ENCODE data around the gene IP6K2. TPM values are rescaled to one million over a fixed set of nuclear protein-coding genes. Genes with fewer than 3 reads are reported as not detected.
"Not testable (repeated sequence)": the region's sequence is repeated elsewhere in the genome, so short reads cannot be mapped to it uniquely, and the experiment has no call there.

Gene IP6K2
- total RNA-seq, 1 donor from 2014 or later: 58.4 TPM

DNA sequence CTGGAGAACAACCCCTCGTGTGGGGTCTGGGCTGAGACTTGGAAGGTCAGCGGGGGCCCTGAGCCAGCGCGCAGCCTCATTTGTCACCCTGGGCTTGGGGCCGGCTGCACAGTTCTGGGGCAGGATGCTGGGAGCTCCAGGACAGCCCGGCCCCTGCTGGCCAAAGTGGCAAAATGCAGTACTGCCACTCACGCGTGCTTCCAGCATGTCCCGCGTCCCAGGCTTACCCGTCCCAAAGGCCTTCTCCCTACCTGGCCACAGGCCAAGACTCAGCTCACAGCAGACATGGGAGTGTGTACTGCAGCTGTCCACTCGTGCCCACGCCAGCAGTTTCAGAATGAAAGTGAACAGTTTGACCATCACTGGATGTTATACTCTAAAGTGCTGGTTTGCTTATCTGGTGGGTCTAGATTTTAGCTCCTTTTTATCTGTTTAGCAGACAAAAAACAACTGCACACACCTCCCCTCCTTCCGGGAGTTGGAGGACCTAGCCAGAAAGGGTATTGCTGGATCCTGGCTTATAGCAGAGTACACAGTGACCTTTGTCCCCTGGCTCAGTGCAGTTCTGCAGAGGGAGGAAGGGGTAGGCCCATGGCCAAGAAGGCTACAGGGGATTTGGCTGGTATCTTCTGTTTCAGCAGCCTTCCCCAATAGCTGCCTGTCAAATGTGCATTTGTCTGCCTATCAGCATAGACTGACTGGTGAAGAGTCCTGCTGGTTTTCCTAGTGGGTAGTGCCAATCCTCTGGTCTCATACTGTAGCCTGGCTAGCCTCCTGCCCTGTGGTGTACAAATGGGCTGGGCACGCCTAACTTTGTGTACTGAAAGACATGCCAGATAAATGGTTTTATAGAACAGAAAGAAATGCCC is 23.2 kb upstream of the IP6K2 start:
- intact Hi-C loops (cut with micrococcal nuclease): no loop called here
- no peaks in the 10 kb centered on the region for H3K4me1 Mint-ChIP-seq
- H3K27me3 Mint-ChIP-seq: no peaks in the 10 kb centered on the region
- H3K9me3 Mint-ChIP-seq: no peaks in the 10 kb centered on the region
- DNase-seq: peak; percentile 86
- no peaks in the 10 kb centered on the region for H3K36me3 Mint-ChIP-seq (ENCODE audit: low read depth)
- H3K4me3 Mint-ChIP-seq: no peak overlapping the region
- H3K27ac Mint-ChIP-seq: peak overlapping the region; percentile 45

DNA sequence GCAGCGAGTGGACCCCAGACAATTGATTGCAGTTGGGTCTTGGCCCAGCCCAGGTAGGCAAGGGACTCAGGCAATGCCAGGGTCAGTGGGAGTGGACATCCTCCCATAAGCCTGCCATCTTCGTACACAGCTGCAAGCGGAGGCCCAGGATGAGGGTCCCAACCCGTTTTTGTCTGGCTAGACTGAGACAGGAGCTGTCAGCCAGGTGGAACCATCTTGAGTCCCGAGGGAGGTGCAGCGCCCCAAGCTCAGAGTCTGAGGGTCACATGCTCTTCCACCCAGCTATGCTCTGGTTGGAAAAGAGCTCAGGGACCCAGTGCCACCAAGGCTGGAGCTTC is 22.6 kb upstream of the IP6K2 start:
- Mint-ChIP-seq H3K27me3 (no peaks in the 10 kb centered on the region), H3K4me1 (no peaks in the 10 kb centered on the region), H3K4me3 (no peak overlapping the region), H3K9me3 (no peaks in the 10 kb centered on the region), H3K27ac (no peak overlapping the region), H3K36me3 (ENCODE audit: low read depth) (no peaks in the 10 kb centered on the region)
- intact Hi-C loops (cut with micrococcal nuclease): no loop called here
- no peak for DNase-seq

DNA sequence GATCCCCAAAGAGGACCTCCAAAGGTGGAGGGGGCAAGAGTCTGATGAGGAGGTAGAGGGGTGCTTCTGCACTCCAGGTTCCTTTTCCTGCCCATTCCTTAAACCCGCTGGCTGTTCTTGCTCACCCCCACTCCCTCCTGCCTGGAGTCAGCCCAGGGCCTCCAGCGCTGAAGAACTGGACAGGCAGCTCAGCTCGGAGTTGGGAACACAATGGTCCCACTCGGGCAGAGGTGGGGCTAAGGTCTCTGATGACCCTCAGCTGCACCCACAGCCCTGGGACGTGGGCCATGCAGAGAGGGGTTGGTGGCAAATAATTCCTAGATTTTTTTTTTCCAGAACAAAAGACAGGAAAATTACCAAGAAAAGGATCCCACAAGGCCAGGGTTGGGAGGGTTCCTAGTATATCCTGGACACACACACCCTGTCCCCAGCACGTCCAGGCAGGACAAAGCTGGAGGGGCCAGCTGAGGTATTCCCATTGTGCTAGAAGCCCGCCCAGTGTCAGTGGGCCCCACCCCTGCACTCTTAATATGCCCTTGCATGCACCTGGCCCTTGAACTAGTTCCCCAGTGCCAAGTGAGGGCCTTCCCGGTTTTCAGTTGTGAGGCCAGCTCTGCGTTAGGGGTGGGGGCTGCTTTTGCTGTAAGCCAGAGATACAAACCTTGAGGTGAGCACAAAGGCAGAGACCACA is 22.1 kb upstream of the IP6K2 start:
- no peak overlapping the region for H3K4me3 Mint-ChIP-seq
- DNase-seq: no peak
- intact Hi-C loops (cut with micrococcal nuclease): no loop called here
- H3K27me3 Mint-ChIP-seq: no peaks in the 10 kb centered on the region
- H3K36me3 Mint-ChIP-seq (ENCODE audit: low read depth): no peaks in the 10 kb centered on the region
- H3K4me1 Mint-ChIP-seq: no peaks in the 10 kb centered on the region
- H3K9me3 Mint-ChIP-seq: no peaks in the 10 kb centered on the region
- H3K27ac Mint-ChIP-seq: no peak overlapping the region

DNA sequence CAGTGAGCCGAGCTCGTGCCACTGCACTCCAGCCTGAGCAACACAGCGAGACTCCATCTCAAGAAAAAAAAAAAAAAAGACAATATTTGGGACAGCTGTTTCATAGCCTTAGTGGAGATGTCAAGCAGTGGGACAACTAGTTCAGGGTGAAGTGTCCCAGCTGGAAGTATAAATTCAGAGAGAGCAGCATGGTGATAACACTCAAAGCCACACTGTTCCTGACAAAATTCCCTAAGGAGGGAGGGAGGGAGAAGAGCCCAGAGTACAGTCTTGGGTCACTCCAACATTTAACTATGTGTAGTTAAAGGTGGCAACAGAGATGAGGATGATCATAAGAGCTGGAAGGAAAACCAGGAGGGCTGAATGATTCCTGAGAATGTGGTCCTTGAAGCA is 21.1 kb upstream of the IP6K2 start:
- Mint-ChIP-seq H3K4me3 (no peak overlapping the region), H3K27me3 (no peaks in the 10 kb centered on the region), H3K4me1 (no peaks in the 10 kb centered on the region), H3K27ac (no peak overlapping the region), H3K36me3 (ENCODE audit: low read depth) (no peaks in the 10 kb centered on the region), H3K9me3 (no peaks in the 10 kb centered on the region)
- intact Hi-C loops (cut with micrococcal nuclease): no loop called here
- no peak for DNase-seq

DNA sequence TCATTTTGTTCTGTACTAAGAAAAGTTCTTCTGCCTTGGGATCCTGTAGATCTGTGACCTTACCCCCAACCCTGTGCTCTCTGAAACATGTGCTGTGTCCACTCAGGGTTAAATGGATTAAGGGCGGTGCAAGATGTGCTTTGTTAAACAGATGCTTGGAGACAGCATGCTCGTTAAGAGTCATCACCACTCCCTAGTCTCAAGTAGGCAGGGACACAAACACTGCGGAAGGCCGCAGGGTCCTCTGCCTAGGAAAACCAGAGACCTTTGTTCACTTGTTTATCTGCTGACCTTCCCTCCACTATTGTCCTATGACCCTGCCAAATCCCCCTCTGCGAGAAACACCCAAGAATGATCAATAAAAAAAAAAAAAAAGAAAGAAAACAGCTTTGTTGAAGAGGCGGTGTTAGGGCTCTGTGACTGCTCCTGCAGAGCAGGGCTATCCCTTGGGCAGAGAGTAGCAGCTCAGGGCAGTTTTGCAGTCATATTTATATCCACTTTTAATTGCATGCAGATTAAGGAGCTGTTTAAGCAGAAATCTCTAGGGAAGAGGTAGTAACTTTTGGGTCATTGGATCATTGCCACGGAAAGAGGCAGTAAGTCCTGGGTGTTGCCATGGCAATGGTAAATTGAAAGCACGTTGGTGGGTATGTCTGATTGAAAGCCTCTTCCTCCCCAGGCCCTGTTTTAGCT is 18.2 kb upstream of the IP6K2 start:
- DNase-seq; H3K9me3 Mint-ChIP-seq; H3K27ac Mint-ChIP-seq; intact Hi-C loops (cut with micrococcal nuclease); H3K36me3 Mint-ChIP-seq (ENCODE audit: low read depth); H3K27me3 Mint-ChIP-seq; H3K4me3 Mint-ChIP-seq; H3K4me1 Mint-ChIP-seq: not testable (repeated sequence)

DNA sequence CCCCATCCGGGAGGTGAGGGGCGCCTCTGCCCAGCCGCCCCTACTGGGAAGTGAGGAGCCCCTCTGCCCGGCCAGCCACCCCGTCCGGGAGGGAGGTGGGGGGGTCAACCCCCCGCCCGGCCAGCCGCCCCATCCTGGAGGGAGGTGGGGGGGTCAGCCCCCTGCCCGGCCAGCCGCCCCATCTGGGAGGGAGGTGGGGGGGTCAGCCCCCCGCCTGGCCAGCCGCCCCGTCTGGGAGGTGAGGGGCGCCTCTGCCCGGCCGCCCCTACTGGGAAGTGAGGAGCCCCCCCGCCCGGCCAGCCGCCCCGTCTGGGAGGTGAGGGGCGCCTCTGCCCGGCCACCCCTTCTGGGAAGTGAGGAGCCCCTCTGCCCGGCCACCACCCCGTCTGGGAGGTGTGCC is 17.5 kb upstream of the IP6K2 start:
- H3K27me3 Mint-ChIP-seq; H3K27ac Mint-ChIP-seq; H3K9me3 Mint-ChIP-seq; H3K4me3 Mint-ChIP-seq; H3K4me1 Mint-ChIP-seq; intact Hi-C loops (cut with micrococcal nuclease); DNase-seq; H3K36me3 Mint-ChIP-seq (ENCODE audit: low read depth): not testable (repeated sequence)

DNA sequence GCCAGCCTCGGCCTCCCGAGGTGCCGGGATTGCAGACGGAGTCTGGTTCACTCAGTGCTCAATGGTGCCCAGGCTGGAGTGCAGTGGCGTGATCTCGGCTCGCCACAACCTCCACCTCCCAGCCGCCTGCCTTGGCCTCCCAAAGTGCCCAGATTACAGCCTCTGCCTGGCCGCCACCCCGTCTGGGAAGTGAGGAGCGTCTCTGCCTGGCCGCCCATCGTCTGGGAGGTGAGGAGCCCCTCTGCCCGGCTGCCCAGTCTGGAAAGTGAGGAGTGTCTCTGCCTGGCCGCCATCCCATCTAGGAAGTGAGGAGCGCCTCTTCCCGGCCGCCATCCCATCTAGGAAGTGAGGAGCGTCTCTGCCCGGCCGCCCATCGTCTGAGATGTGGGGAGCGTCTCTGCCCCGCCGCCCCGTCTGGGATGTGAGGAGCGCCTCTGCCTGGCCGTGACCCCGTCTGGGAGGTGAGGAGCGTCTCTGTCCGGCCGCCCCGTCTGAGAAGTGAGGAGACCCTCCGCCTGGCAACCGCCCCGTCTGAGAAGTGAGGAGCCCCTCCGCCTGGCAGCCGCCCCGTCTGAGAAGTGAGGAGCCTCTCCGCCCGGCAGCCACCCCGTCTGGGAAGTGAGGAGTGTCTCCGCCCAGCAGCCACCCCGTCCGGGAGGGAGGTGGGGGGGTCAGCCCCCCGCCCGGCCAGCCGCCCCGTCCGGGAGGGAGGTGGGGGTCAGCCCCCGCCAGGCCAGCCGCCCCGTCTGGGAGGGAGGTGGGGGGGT is 16.9 kb upstream of the IP6K2 start:
- H3K27ac Mint-ChIP-seq; DNase-seq; H3K4me3 Mint-ChIP-seq; intact Hi-C loops (cut with micrococcal nuclease); H3K9me3 Mint-ChIP-seq; H3K36me3 Mint-ChIP-seq (ENCODE audit: low read depth); H3K27me3 Mint-ChIP-seq; H3K4me1 Mint-ChIP-seq: not testable (repeated sequence)

DNA sequence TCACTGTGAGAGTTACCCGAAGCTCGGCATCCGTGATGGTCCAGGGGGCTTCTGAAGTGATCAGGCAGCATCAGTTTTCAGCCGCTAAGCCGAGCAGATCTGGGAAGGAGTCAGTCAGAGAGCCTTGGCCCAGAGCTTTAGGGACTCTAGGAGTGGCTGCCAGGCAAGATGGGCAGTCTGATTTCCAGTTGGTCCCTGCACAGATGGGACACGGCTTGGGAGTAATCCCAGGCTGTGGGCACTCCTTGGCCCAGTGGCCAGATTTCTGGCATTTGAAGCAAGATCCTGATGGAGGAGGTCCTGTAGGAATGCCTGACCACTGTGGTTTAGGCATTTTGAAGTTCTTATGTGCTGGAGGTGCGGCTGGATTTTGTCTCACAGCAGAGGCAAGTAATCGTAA is 10.5 kb upstream of the IP6K2 start:
- intact Hi-C loops (cut with micrococcal nuclease): no loop called here
- no peaks in the 10 kb centered on the region for H3K9me3 Mint-ChIP-seq
- DNase-seq: no peak
- H3K4me1 Mint-ChIP-seq: no peaks in the 10 kb centered on the region
- H3K27ac Mint-ChIP-seq: no peak overlapping the region
- H3K27me3 Mint-ChIP-seq: peaks cover 11% of the 10 kb centered on the region
- H3K4me3 Mint-ChIP-seq: no peak overlapping the region
- no peaks in the 10 kb centered on the region for H3K36me3 Mint-ChIP-seq (ENCODE audit: low read depth)

DNA sequence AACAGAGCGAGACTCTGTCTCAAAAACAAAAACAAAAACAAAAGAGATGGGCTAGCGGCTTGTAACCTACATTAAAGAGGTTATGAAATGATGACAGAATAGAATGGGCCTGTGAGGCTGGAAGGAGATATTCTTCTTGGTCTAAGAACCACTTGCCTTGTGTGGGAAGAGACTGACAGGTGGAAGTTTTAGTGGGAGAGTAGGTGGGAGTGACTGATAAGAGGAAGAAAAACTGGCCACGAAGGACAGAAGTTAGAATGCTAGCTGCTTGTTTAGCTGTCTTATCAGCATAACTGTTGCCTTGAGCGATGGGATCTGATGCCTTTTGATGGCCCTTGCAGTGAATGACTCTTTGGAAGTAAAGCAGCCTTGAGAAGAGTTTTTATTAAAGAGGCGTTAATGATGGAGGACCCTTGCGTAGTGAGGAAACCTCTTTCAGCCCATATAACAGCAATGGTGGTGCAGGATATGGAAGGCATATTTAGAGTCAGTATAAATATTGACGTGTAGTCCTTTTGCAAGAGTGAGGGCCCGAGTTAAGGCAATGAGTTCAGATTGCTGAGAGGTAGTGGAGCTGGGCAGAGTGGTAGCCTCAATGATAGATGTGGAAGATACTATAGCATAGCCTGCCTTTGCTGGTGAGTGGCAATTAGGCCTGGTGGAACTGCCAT is 8.3 kb upstream of the IP6K2 start:
- H3K9me3 Mint-ChIP-seq; H3K36me3 Mint-ChIP-seq (ENCODE audit: low read depth); DNase-seq; intact Hi-C loops (cut with micrococcal nuclease); H3K4me1 Mint-ChIP-seq; H3K4me3 Mint-ChIP-seq; H3K27ac Mint-ChIP-seq: not testable (repeated sequence)
- peaks cover 14% of the 10 kb centered on the region for H3K27me3 Mint-ChIP-seq

DNA sequence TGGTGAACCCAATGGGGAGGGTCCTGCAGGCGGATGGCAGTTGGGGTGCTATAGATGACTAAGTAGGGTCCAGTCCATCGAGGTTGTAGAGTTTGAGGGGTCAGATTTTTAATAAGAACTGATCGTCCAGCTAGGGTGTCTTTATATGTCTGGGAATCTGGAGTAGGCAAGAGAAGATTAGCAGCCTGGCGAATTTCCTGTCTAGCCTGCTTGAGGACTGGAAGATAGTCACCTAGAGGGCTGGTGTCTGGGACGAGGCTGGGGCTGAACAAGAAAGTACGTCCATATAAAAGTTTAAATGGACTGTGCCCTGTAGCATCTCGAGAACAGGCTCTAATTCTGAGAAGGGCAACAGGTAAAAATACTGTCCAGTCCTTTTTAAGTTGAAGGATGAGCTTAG is 6.7 kb upstream of the IP6K2 start:
- no peak overlapping the region for H3K4me3 Mint-ChIP-seq
- no peak for DNase-seq
- no peaks in the 10 kb centered on the region for H3K4me1 Mint-ChIP-seq

DNA sequence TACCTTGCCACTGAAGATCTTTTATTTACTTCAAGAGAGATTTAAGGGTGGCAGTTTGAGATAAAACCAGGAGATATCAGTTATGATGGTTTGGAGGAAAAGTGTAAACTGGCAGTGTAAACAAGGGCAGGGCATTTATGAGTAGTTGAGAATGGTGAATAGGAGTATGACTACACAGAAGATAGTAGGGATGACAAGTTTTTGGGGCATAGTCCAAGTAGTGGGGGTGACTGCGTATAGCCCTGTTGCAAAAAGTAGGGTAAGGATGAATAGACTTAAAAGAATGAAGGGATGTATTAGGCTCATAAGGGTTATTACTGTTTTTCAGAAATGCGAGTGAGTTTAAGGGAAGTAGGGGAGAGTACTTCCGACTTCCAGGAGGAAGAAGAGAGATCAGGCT is 6.3 kb upstream of the IP6K2 start:
- H3K4me1 Mint-ChIP-seq; H3K9me3 Mint-ChIP-seq; H3K36me3 Mint-ChIP-seq (ENCODE audit: low read depth); DNase-seq; H3K4me3 Mint-ChIP-seq; H3K27ac Mint-ChIP-seq; intact Hi-C loops (cut with micrococcal nuclease): not testable (repeated sequence)
- H3K27me3 Mint-ChIP-seq: peaks cover 26% of the 10 kb centered on the region

More for the DNA sequence above, 6.7 kb upstream of the IP6K2 start:
- Mint-ChIP-seq H3K36me3 (ENCODE audit: low read depth) (no peaks in the 10 kb centered on the region), H3K27me3 (peaks cover 22% of the 10 kb centered on the region), H3K9me3 (no peaks in the 10 kb centered on the region), H3K27ac (no peak overlapping the region)
- intact Hi-C loops (cut with micrococcal nuclease): no loop called here

DNA sequence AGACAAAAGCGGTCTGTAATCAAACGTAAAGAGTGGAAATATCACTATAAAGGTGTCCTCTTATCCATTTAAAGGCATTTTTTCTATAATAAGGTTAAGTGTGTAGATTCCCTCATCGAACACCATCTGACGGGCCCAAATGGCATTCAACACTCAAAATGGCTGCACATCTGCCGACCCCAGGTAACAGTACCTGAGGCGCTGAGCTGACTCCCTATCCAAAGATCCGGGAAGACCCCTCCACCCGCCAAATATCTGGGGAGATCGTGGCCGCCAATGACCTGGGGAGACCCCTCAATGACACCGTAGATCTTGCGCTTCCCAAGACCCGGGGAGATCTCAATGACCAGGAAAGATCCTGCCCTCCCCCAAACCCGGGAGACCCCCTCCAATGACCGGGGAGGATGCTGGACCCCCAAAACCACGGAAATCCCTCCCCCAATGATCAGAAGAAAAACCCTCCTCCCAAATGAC is 476 bp downstream of the IP6K2 start:
- peaks cover 32% of the 10 kb centered on the region for H3K4me1 Mint-ChIP-seq
- peaks cover 23% of the 10 kb centered on the region for H3K36me3 Mint-ChIP-seq (ENCODE audit: low read depth)
- intact Hi-C loops (cut with micrococcal nuclease): loop anchor here (2.0 to 5.0 kb wide), 4 partner anchors 54 to 1521 kb away; partner anchors contain the start of genes CELSR3, GNAI2, NME6 and QRICH1
- H3K27me3 Mint-ChIP-seq: peaks cover 22% of the 10 kb centered on the region
- peak overlapping the region; percentile 98 for H3K4me3 Mint-ChIP-seq
- peak overlapping the region; percentile 98 for H3K27ac Mint-ChIP-seq
- H3K9me3 Mint-ChIP-seq: peaks cover 8% of the 10 kb centered on the region
- DNase-seq: peak; percentile 79

DNA sequence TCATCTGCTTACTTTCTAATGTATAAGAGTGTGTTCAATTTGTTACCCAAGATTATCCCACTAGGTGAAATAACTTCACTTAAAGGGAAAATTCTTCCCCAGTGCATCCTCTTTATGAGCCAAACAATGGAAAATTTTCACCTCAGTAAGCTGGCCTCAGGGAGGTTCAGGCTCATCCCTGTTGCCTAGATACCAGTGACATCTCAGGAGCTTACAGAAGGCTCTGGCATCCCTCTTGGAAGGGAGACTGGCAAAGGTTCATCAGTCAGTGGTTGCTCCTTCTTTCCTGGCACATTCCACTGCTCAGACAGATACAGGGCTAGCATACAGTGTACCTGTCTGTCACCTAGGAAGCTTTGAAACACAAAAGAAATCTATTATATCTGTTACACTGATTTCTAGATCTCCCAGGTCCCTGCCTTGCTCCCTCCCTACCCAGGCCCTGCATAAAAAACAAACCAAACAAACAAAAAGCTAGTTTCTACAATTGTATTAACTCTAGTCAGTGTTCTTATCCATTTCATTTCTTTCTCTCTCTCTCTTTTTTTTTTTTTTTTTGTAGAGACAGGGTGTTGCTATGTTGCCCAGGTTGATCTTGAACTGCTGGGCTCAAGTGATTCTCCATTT is 1.7 kb downstream of the IP6K2 start:
- Mint-ChIP-seq H3K4me1 (peaks cover 35% of the 10 kb centered on the region), H3K4me3 (peak overlapping the region; percentile 98), H3K27me3 (peaks cover 19% of the 10 kb centered on the region), H3K36me3 (ENCODE audit: low read depth) (peaks cover 29% of the 10 kb centered on the region), H3K9me3 (peaks cover 8% of the 10 kb centered on the region), H3K27ac (peak overlapping the region; percentile 98)
- no peak for DNase-seq
- intact Hi-C loops (cut with micrococcal nuclease): loop anchor here (5.0 kb wide), 3 partner anchors 377 to 1522 kb away; partner anchors contain the start of genes GNAI2, NME6 and QRICH1
